GM12878 (cell line): Measurements from ENCODE around the gene SDK2. TPM values are rescaled to one million over a fixed set of nuclear protein-coding genes. Genes with fewer than 3 reads are reported as not detected.

Experiments
- BCLAF1 ChIP-seq: fragments of 450-650 bp; IDR thresholded peaks from 2 replicates; pipeline ENCODE4 v1.6.1; 2017; ENCODE audit warnings: antibody characterized with exemption, mild to moderate bottlenecking, moderate library complexity
- CBX5 ChIP-seq: sonication (generic); IDR thresholded peaks from 2 replicates; pipeline ENCODE4 v1.6.1; 2016; ENCODE audit warnings: low read depth, moderate library complexity, mild to moderate bottlenecking, inconsistent platforms
- CHD2 ChIP-seq: IDR thresholded peaks from 2 replicates; pipeline ENCODE4 v1.6.1; 2011; ENCODE audit warnings: low read depth, low read length, improper control_type of control experiment, borderline replicate concordance
- CREB1 ChIP-seq: IDR thresholded peaks from 2 replicates; pipeline ENCODE4 v1.6.1; 2012; ENCODE audit warnings: low read depth, mild to moderate bottlenecking, inconsistent platforms
- EED ChIP-seq: sonication (generic); IDR thresholded peaks from 2 replicates; pipeline ENCODE4 v1.6.1; 2016; ENCODE audit warnings: antibody characterized with exemption, low read depth
- GABPA ChIP-seq: IDR thresholded peaks from 2 replicates; pipeline ENCODE4 v1.6.1; 2014; ENCODE audit warnings: antibody characterized with exemption, low read depth, mild to moderate bottlenecking, inconsistent platforms
- IRF4 ChIP-seq: IDR thresholded peaks from 2 replicates; pipeline ENCODE4 v1.6.1; 2011; ENCODE audit warnings: low read depth, low read length
- IRF5 ChIP-seq: fragments of 450-650 bp; IDR thresholded peaks from 2 replicates; pipeline ENCODE4 v1.6.1; 2017; ENCODE audit warnings: borderline replicate concordance
- MAX ChIP-seq: IDR thresholded peaks from 2 replicates; pipeline ENCODE4 v1.6.1; 2012; ENCODE audit warnings: low read depth, low read length, improper control_type of control experiment
- MEF2B ChIP-seq: fragments of 450-650 bp; IDR thresholded peaks from 2 replicates; pipeline ENCODE4 v1.6.1; 2018; ENCODE audit warnings: mild to moderate bottlenecking, moderate library complexity; ENCODE audit not compliant: partially characterized antibody, poor library complexity, severe bottlenecking
- MTA2 ChIP-seq: fragments of 450-650 bp; IDR thresholded peaks from 2 replicates; pipeline ENCODE4 v1.6.1; 2016; ENCODE audit warnings: low read depth, mild to moderate bottlenecking, moderate library complexity
- NKRF ChIP-seq: fragments of 450-650 bp; conservative IDR thresholded peaks from 2 replicates; pipeline ENCODE4 v1.6.1; 2017; ENCODE audit warnings: mild to moderate bottlenecking, moderate library complexity
- NR2F1 ChIP-seq: fragments of 450-650 bp; conservative IDR thresholded peaks from 2 replicates; pipeline ENCODE4 v1.6.1; 2017; ENCODE audit warnings: mild to moderate bottlenecking
- RAD21 ChIP-seq: IDR thresholded peaks from 2 replicates; pipeline ENCODE4 v1.6.1; 2011; ENCODE audit warnings: mild to moderate bottlenecking, low read depth, low read length, moderate library complexity; ENCODE audit not compliant: insufficient read depth
- RCOR1 ChIP-seq: conservative IDR thresholded peaks from 2 replicates; pipeline ENCODE4 v1.6.1; 2012; ENCODE audit warnings: low read depth, low read length, improper control_type of control experiment
- RUNX3 ChIP-seq: IDR thresholded peaks from 2 replicates; pipeline ENCODE4 v1.6.1; 2012; ENCODE audit warnings: low read length, inconsistent platforms
- SIX5 ChIP-seq: IDR thresholded peaks from 2 replicates; pipeline ENCODE4 v1.6.1; 2011; ENCODE audit warnings: mild to moderate bottlenecking, low read depth, low read length, moderate library complexity; ENCODE audit not compliant: severe bottlenecking
- SP1 ChIP-seq: IDR thresholded peaks from one replicate; pipeline ENCODE4 v1.6.1; 2011; ENCODE audit warnings: low read depth, low read length
- TARDBP ChIP-seq: IDR thresholded peaks from 2 replicates; pipeline ENCODE4 v1.6.1; 2016; ENCODE audit warnings: borderline replicate concordance
- TCF3 ChIP-seq: IDR thresholded peaks from 2 replicates; pipeline ENCODE4 v1.6.1; 2012; ENCODE audit warnings: low read depth, mild to moderate bottlenecking, low read length, borderline replicate concordance; ENCODE audit not compliant: insufficient read depth
- TCF7 ChIP-seq: IDR thresholded peaks from 2 replicates; pipeline ENCODE4 v1.6.1; 2014; ENCODE audit warnings: antibody characterized with exemption, borderline replicate concordance
- WRNIP1 ChIP-seq: IDR thresholded peaks from 2 replicates; pipeline ENCODE4 v1.6.1; 2011; ENCODE audit warnings: low read depth, low read length, improper control_type of control experiment, borderline replicate concordance
- YY1 ChIP-seq: IDR thresholded peaks from 2 replicates; pipeline ENCODE4 v1.6.1; 2011; ENCODE audit warnings: low read depth, mild to moderate bottlenecking, low read length
- ZNF207 ChIP-seq: fragments of 450-650 bp; IDR thresholded peaks from 2 replicates; pipeline ENCODE4 v1.6.1; 2014; ENCODE audit warnings: antibody characterized with exemption, mild to moderate bottlenecking, borderline replicate concordance
- ZNF217 ChIP-seq: fragments of 450-650 bp; IDR thresholded peaks from 2 replicates; pipeline ENCODE4 v1.6.1; 2017; ENCODE audit warnings: antibody characterized with exemption, mild to moderate bottlenecking
- ZNF274 ChIP-seq: IDR thresholded peaks from one replicate; pipeline ENCODE4 v1.8.0; 2011; ENCODE audit not compliant: insufficient read length, insufficient read depth
- ZNF384 ChIP-seq: IDR thresholded peaks from 2 replicates; pipeline ENCODE4 v1.6.1; 2012; ENCODE audit warnings: low read depth, mild to moderate bottlenecking, low read length, improper control_type of control experiment, borderline replicate concordance
- polyA plus RNA-seq, 11 experiments: library from polyadenylated mRNA; depleted of rRNA in 4 of 11; unstranded in 6 of 11; stranded (reverse) in 5 of 11; fragments of >200 nt; fragmentation: Nextera tagmentation in 4 of 11; fragmentation: Illumina TruSeq in 1 of 11; extraction: Ambion mirVana in 4 of 11; extraction: Trizol in 1 of 11; gene quantifications; 1 replicate in 1 of 11; 2 replicates in 10 of 11; pipeline versions ENCODE4 v1.2.1 to v1.2.3, GENCODE V29; 2011 to 2016; ENCODE audit warnings: inconsistent platforms in 2 of 11, missing spikeins in 2 of 11, low read depth in 1 of 11
- total RNA-seq, 4 experiments: library from RNA; depleted of rRNA in 3 of 4; stranded (reverse); fragments of >200 nt in 3 of 4; fragmentation: Illumina TruSeq in 1 of 4; extraction: Trizol in 1 of 4; gene quantifications; 2 replicates each; pipeline versions ENCODE4 v1.2.1 to v1.2.3, GENCODE V29; 2013 to 2021

Gene SDK2
- total and polyA plus RNA-seq, 10 of the 15 experiments (the other 5 are each of a cell fraction or from before 2014, with no cell fraction given), result 0.03 to 0.08 (median 0.03) TPM; not detected in 7

GRCh38 chr17:73291260-73291801, 352.9 kb downstream of the SDK2 start (continued):
- TF ChIP-seq NKRF, result no peak
- peak; percentile 59 for TF ChIP-seq MEF2B
- no peak for TF ChIP-seq CBX5
- TF ChIP-seq RUNX3, result peak; percentile 66
- TF ChIP-seq GABPA, result no peak
- no peak for TF ChIP-seq CREB1
- peak; percentile 87 for TF ChIP-seq NR2F1
- TF ChIP-seq WRNIP1, result no peak
- no peak for TF ChIP-seq TARDBP
- TF ChIP-seq CHD2, result no peak
- TF ChIP-seq MTA2, result no peak
- no peak for TF ChIP-seq IRF4
- peak; percentile 29; the same call in 1 of the 2 replicates for TF ChIP-seq EED
- TF ChIP-seq TCF7, result no peak
- TF ChIP-seq TCF3, result no peak
- no peak for TF ChIP-seq IRF5
- TF ChIP-seq ZNF384, result no peak
- no peak for TF ChIP-seq MAX
- no peak for TF ChIP-seq SP1
- TF ChIP-seq RCOR1, result no peak
- no peak for TF ChIP-seq ZNF217
- TF ChIP-seq ZNF274, result no peak
- no peak for TF ChIP-seq SIX5
- no peak for TF ChIP-seq YY1
- no peak for TF ChIP-seq RAD21
- TF ChIP-seq BCLAF1, result no peak
- TF ChIP-seq ZNF207, result no peak
